Neural crest cell (in vitro differentiated cells): ENCODE data around the gene RELL1. TPM values are rescaled to one million over a fixed set of nuclear protein-coding genes. Genes with fewer than 3 reads are reported as not detected.

Source experiments
- DNase-seq: peaks from one replicate; pipeline ENCODE4 v3.0.0; 2021; ENCODE audit warnings: low read depth, mixed read lengths, low spot score
- H3K27ac Mint-ChIP-seq: one replicate; pipeline ENCODE4 v1.8.0; 2021; ENCODE audit warnings: mild to moderate bottlenecking, mixed read lengths; ENCODE audit not compliant: unreplicated experiment
- H3K27me3 Mint-ChIP-seq: 2 replicates; pipeline ENCODE4 v1.8.0; 2021; ENCODE audit warnings: low read depth, mild to moderate bottlenecking, mixed read lengths
- H3K36me3 Mint-ChIP-seq: 2 replicates; pipeline ENCODE4 v1.8.0; 2021; ENCODE audit warnings: low read depth, mild to moderate bottlenecking, mixed read lengths
- H3K4me1 Mint-ChIP-seq: 2 replicates; pipeline ENCODE4 v1.8.0; 2021; ENCODE audit warnings: mixed read lengths
- H3K4me3 Mint-ChIP-seq: one replicate; pipeline ENCODE4 v1.8.0; 2021; ENCODE audit warnings: mild to moderate bottlenecking, mixed read lengths
- H3K9me3 Mint-ChIP-seq: 2 replicates; pipeline ENCODE4 v1.8.0; 2021; ENCODE audit warnings: mixed read lengths
- CTCF ChIP-seq: fragments of 200-600 bp; sonication (generic); conservative IDR thresholded peaks from 2 replicates; pipeline ENCODE4 v1.5.0; 2021; ENCODE audit warnings: antibody characterized with exemption, mild to moderate bottlenecking
- long read RNA-seq: library from polyadenylated mRNA; unstranded; transcript quantifications from one replicate; pipeline ENCODE4 v2.0.0, GENCODE V29; 2020
- total RNA-seq: library from RNA; stranded (reverse); gene quantifications from 2 replicates; pipeline ENCODE4 v1.2.1, GENCODE V29; 2021

The RELL1 gene
- 30.3 and 33.6 TPM in 2 replicates for total RNA-seq
- long read RNA-seq, partial matches to known transcripts = 0 of 9 reads
- long read RNA-seq, other reads (novel, unspliced or antisense) = 7 of 9 reads

DNA sequence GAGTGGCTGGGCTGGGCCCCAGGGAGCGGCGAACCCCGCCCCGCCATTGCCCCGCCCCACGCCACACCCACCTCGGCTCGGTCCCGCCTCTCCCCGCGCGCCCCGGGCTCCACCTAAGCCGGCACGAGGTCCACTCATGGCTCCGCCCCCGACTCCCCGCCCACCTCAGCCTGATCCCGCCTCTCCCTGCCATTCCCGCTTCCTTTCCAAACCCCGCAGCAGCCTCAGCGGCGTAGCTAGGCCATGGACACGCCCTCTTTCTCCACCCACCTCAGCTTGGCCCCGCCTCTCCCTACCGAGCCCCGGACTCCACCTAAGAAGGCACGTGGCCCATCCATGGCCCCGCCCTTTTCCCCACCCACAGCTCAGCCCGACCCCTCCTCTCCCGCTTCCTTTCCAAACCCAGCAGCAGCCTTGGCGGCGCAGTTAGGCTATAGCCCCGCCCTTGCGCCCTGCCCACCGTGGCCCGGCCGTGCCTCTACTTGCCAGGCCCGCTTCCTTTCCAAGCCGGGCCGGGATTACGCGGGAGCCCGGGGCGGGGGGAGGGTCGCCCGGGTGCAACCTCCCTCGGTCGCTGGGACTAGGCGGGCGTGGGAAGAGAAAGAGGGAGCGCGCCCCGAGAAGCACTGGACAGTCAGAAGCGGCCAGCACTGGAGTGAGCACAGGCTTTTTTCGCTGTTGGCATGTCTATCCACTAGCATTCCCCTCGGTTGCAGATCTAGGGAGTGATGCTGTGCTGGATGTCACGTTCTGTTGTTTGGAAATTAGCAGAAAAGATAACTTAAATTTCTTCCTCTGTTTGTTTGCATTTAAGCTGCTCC, at the start of gene RELL1:
TSS of gene RELL1 (minus strand) at position 4 of the 821 bp plus-strand sequence. CDS start 89 bp downstream, outside the sequence.
- peak within 1 kb of the TSS; percentile 92 for H3K4me3 Mint-ChIP-seq
- peaks cover 2% of the 10 kb centered on the region for H3K9me3 Mint-ChIP-seq
- H3K27ac Mint-ChIP-seq = peak within 1 kb of the TSS; percentile 24
- peaks cover 42% of the 10 kb centered on the region for H3K4me1 Mint-ChIP-seq
- peaks cover 2% of the 10 kb centered on the region for H3K36me3 Mint-ChIP-seq
- peak; percentile 99 for DNase-seq
- TF ChIP-seq CTCF = no peak
- H3K27me3 Mint-ChIP-seq = no peaks in the 10 kb centered on the region

GRCh38 chr4:37735578-37735977, 49.4 kb upstream of the RELL1 start:
- H3K27ac Mint-ChIP-seq = no peak overlapping the region

GRCh38 chr4:37734989-37735388, 48.8 kb upstream of the RELL1 start:
- no peaks in the 10 kb centered on the region for H3K27me3 Mint-ChIP-seq
- peaks cover 20% of the 10 kb centered on the region for H3K4me1 Mint-ChIP-seq
- no peak for DNase-seq
- TF ChIP-seq CTCF = no peak
- no peak overlapping the region for H3K27ac Mint-ChIP-seq
- no peaks in the 10 kb centered on the region for H3K9me3 Mint-ChIP-seq
- H3K4me3 Mint-ChIP-seq = no peak overlapping the region
- H3K36me3 Mint-ChIP-seq = no peaks in the 10 kb centered on the region

More at GRCh38 chr4:37735578-37735977, 49.4 kb upstream of the RELL1 start:
- TF ChIP-seq CTCF = no peak
- Mint-ChIP-seq H3K9me3 (no peaks in the 10 kb centered on the region), H3K36me3 (no peaks in the 10 kb centered on the region), H3K4me3 (no peak overlapping the region), H3K27me3 (no peaks in the 10 kb centered on the region), H3K4me1 (peaks cover 14% of the 10 kb centered on the region)
- no peak for DNase-seq

DNA sequence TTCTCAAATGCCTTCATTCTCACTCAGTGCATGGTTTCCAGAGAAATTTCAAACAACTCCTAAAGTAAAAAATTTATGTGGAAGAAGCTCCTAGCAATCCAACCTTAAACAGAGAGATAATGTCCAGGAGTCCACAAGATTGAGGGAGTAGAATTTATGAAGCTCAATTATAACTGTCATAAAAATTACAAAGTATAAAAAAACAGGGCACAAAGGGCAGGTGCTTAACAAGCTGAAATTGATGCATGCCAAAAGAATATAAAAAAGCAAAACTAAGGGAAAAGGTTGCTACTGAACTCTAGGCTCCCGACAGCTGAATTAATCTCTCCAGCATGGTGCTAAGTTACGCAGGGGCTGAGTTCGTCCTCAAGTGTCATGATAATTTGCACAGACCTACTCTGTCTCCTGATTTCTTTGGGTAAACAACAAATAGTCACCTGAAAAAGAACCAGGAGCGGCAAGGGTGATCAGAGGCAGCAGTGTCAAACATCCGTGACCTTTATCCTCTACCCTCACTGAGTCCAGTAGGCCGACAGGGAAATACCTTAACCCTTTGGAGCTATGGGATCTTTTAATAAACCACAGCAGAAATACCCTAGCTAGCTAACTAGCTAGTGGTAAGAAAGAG, 47.2 kb upstream of the RELL1 start:
- no peak for TF ChIP-seq CTCF
- no peak for DNase-seq
- H3K9me3 Mint-ChIP-seq = no peaks in the 10 kb centered on the region
- no peak overlapping the region for H3K4me3 Mint-ChIP-seq
- H3K27me3 Mint-ChIP-seq = no peaks in the 10 kb centered on the region
- H3K36me3 Mint-ChIP-seq = no peaks in the 10 kb centered on the region
- H3K27ac Mint-ChIP-seq = no peak overlapping the region
- H3K4me1 Mint-ChIP-seq = peaks cover 34% of the 10 kb centered on the region

DNA sequence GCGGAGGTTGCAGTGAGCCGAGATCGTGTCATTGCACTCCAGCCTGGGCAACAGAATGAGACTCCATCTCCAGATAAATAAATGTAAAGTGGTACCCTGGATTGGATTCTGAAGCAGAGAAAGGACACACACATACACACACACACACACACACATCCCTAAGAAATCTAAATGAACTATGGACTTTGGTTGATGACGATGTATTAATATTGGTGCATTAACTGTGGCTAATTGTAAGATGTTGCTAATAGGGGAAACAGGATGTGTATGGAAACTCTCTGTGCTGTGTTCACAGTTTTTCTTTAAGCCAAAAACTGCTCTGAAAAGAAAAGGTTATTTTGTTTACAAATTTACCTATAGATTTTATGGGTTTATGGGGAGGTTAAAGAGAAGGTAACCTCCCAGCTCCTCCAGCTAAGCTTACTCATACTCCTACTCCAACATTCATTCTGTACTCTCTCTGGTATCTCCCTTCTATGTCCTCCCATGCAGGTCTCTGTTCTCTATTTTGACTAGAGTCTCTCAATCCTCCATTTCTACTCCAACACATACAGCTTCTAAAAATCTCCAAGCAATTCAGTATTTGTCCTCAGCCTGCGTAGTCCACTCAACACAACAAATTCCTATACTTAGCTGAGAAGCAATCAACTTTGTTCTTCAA, 46.5 kb upstream of the RELL1 start:
- no peak for TF ChIP-seq CTCF
- Mint-ChIP-seq H3K4me3 (no peak overlapping the region), H3K27ac (no peak overlapping the region), H3K27me3 (no peaks in the 10 kb centered on the region), H3K4me1 (peaks cover 41% of the 10 kb centered on the region), H3K9me3 (no peaks in the 10 kb centered on the region), H3K36me3 (no peaks in the 10 kb centered on the region)
- DNase-seq = no peak
